GM21576 (cell line): ENCODE measurements around the gene ENDOU.
"Not testable (repeated sequence)": the region's sequence is repeated elsewhere in the genome, so short reads cannot be mapped to it uniquely, and the experiment has no call there.

Source experiments
- ATAC-seq: cut with Tn5 transposase; IDR thresholded peaks from one replicate; pipeline ENCODE4 v1.9.1; 2021; ENCODE audit warnings: mild to moderate bottlenecking, moderate library complexity; ENCODE audit not compliant: unreplicated experiment

Gene ENDOU

DNA sequence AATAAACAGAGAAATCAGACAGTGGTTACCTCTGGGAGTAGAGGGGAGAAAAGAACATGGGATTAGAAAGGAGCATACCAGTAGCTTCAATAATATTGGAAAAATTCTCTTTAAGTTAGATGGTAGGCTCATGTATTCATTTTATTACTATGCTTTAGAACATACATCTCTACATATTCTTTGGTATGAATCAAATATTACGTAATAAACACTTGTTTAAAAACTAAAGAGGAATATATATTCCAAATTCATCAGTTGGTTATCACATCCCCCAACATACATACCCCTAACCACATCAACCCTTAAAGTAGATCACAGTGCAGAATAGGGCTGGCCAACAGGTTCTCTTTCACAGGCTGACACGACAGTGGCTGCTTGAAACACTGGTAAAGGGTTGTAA is 25.0 kb downstream of the ENDOU start:
- no peak for ATAC-seq

DNA sequence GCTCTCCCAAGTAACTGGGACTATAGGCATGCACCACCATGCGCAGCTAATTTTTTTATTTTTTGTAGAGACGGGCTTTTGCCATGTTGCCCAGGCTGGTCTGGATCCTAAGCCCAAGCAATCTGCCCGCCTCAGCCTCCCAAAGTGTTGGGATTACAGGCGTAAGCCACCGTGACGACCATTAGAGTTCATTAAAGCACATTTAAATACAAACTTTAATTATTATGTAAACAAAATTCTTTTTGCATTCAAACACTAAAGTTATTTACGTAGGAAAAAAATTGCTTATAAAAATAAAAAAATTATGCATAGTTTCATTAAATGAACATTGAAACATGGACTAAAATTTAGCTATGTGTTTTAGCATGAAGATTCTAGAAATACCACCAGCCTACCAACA is 26.7 kb downstream of the ENDOU start:
- ATAC-seq: no peak

DNA sequence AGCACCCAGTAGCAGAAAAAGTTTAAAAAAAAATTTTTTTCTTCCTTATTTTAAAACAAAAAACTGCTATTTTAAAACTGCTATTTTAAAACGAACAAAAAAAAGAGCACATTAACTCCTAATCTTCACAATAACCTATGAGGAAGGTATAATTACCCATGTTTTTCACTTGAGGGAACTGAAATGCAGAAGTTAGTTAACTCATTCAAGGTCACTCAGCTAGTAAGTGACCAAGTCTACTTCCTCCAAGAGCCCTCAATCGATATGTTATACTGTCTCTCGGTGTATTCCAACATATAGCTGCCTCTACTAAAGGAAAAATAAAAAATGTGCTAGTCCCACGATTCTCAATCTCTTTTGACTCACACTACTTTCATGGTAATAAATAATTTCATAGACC is 27.2 kb downstream of the ENDOU start:
- ATAC-seq: no peak

DNA sequence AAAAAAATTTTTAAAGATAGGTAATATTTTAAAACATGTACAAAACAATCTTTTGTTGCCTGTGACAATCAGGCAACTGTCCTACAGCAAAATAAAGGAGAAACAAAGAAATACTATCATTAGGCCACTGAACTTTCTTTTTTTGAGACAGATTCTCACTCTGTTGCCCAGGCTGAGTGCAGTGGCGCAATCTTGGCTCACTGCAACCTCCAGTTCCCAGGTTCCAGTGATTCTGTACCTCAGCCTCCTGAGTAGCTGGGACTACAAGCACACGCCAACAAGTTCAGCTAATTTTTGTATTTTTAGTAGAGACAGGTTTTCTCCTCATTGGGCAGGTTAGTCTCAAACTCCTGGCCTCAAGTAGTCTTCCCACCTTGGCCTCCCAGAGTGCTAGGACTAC is 36.1 kb downstream of the ENDOU start:
- no peak for ATAC-seq

DNA sequence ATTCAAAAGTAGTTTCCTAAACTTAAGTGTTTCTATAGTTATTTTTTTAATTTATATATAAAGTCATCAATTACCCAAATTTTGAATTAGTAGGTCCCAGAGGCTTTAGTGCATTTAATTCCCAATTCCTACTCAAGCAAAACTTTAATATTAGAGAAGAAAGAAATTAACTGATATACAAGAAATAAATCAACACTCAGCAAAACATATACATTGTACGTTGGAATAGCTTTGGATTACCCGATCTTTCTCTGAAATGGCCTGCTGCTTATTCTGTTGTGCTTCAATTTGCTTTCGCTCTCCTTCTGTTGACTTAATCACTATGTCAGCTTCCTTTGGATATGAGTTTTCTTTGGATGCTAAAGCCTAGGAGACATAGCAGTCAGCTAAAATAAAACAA is 37.7 kb downstream of the ENDOU start:
- no peak for ATAC-seq

DNA sequence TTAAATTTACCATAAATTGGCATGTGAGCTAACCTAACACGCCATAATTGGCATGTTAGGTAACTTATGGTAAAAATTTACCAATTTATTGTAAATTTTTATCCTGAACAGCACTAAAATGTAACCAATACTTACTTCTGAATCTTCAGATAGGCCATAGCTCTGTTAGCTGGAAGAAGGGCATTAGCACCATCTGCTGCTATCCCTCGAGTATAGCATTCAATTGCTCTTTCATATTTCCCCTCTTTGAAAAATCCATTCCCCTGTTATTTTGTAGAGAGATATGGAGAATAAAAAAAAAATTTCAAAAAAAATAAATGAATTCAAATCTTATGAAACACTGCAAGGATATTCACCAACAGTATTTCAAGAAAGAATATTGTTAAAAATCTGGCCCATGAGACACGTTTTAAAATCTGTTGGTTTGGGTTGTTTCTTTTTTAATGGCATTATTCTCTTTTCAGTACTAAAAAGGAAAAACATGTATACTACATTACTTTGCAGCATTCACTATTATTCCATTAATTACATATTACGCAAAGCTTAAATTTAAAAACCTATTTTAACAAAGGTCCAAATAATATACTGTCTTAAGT is 38.5 kb downstream of the ENDOU start:
- ATAC-seq: no peak

DNA sequence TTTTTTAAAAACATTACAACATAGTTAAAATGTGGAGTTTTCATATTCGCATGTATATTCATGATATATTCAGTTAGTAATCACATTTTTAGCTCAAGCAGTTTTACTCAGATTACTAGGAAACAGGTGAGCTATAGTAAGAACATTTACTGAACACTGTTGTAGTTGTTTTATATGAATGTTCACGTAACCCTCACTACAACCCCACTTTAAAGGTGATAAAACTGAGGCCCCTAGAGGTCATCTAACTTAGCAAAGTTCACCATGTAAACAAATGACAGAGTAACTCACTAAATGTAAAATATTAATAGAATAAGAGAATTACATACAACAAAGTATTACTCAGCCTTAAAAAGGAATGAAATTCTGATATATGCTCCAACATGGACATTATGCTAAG is 45.5 kb downstream of the ENDOU start:
- ATAC-seq: no peak

DNA sequence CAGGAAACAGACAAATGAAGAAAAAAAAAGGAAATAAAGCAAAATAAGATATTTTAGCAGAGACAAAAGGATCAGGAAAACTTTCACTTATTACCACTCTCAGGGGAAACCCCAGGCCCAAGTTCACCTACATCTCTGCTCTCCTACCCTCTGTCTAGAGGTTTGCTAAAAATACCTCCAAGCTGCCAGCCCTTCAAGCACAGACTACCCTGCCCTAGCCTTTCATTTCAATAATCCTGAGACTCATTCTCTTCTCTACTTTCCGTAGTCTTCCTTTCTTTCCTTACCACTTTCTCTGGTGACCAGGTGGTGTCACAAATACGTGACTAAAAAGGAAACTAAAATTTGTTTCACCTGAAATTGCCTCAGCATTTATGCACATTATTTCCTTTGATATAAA is 53.2 kb downstream of the ENDOU start:
- no peak for ATAC-seq

DNA sequence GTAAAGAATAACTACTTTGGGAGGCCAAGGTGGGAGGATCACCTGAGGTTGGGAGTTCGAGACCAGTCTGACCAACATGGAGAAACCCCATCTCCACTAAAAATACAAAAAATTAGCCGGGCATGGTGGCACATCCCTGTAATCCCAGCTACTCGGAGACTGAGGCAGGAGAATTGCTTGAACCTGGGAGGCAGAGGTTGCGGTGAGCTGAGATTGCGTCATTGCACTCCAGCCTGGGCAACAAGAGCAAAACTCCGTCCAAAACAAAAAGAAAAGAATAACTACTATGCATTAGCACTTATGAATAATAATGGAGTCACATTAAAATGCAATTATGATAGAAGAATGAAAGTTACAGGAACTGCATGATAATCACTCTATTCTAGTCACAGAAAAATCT is 57.4 kb downstream of the ENDOU start:
- not testable (repeated sequence) for ATAC-seq
